ENCODE measurements around the gene LIMS4.
"Not testable (repeated sequence)": the region's sequence is repeated elsewhere in the genome, so short reads cannot be mapped to it uniquely, and the experiment has no call there.

Gene LIMS4

DNA sequence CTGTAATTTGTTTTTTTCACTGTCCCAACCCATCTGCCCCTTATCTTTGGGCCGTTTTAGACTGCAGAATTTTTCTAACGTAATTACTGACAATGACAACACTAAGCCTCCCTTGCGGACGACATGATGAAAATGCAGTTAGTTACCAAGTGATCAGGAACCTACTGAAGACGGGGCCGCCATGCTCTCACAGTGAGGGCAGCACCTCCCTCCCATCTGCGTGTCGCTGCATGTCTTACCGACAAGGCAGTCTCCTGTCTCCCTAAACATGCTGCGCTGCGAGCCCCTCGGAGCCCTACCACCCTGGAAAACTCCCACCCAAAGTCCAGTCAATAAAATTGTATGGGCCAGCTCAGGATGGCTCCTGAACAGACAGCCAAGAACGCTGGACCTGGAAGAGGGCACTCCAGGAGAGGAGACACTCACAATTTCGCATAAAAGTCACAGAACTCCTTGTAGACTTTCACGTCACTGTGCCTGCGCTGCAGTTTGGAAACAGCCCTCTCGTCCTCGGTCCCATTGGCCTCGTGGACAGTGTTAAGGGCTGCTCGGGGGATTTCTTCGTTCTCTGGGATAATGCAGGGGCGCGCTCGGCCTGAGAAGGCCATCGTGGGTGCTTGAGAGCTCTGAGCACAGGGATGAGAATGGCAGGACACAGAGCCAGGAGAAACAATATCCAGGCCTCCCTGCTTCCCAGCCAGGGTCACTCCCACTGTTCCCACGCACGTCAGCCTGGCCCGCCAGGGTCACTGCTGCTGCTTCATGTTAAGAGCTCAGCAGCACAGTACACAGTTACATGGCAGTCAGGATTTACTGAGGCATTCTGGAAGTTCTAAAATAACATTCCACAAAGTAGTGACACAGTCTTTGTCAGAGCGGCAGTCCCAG lies at the start of gene LIMS4:
LIMS4 (minus strand) TSS at position 646 of the 888 bp plus-strand sequence; CDS start at position 608, 38 bp downstream.
- not testable (repeated sequence) for DNase-seq (ENCODE audit: extremely low read depth, low read depth)

DNA sequence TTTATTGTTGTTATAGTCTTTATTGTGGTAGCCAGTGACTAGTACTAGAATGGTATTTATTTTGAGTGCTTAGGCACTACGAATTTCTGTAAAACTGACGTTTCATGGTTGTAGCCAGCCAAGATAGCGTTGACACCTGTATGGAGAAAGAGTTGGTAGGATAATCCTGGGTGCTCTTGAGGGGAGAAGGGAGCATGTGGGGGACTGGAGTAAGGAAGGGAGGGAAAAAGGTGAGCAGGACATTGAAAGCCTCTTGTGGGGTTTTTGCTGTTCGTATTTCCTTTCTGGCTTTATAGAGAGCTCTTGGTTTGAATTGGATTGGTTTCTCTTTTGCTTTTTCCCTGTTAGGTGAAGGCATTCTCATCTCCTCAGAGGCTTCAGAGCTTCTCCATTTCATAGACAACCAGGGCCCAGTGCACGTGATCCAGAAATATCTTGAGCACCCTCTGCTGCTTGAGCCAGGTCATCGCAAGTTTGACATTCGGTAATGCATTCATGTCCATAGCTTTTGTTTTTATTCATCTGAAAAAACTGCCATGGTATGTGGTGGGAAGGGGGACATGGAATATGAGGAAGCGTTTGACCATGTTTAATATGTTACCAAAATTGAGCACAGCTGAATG lies 27.2 kb upstream of the LIMS4 start:
- not testable (repeated sequence) for DNase-seq (ENCODE audit: extremely low read depth, low read depth)

DNA sequence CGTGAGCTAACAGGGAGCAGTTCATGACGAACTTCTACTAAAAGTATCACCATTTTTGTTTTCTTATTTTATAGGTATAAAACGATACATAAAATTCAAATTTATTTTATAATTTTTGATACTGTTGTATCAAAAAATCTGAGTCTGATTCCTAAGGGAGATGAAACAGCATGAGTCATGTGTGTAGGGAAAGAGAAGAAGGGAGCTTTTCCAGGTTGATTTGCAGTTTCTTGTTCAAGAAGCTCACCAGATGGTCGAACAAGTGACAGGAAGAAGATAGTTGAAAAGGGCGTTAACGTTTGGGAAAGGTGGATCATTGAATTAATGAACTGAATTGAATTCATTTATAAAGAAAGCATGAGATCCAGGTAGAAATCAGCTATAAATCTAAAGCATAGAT lies 23.4 kb upstream of the LIMS4 start:
- DNase-seq (ENCODE audit: extremely low read depth, low read depth), result not testable (repeated sequence)

GRCh38 chr2:110494488-110494887 lies 21.9 kb upstream of the LIMS4 start:
- DNase-seq (ENCODE audit: extremely low read depth, low read depth), result not testable (repeated sequence)

- not testable (repeated sequence) for DNase-seq (ENCODE audit: extremely low read depth, low read depth)
These were observed 16.4 kb upstream of the LIMS4 start for GRCh38 chr2:110488991-110489390.

DNA sequence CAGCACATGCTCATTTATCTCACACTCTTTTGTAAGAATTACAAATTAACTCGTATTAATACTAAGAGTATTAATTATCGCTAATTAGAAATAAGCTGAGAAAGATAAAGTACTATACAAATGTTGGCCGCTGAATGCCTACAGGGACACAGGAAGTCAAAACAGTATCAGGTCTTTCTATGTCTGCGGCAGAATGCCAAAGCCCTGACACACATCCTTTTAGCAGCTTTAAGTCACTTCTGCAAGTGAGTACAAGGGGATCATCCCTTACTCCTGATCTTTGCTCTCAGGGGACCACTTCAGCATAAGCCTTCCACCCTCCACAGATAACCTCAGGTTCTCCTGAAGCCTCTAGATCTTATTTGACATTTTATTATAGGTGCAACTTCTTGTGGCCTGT lies 10.1 kb upstream of the LIMS4 start:
- DNase-seq (ENCODE audit: extremely low read depth, low read depth), result not testable (repeated sequence)

- DNase-seq (ENCODE audit: extremely low read depth, low read depth), result not testable (repeated sequence)
These were observed 8.6 kb upstream of the LIMS4 start for GRCh38 chr2:110481200-110481599.

- not testable (repeated sequence) for DNase-seq (ENCODE audit: extremely low read depth, low read depth)
These were observed 7.5 kb upstream of the LIMS4 start for GRCh38 chr2:110480084-110480483.

DNA sequence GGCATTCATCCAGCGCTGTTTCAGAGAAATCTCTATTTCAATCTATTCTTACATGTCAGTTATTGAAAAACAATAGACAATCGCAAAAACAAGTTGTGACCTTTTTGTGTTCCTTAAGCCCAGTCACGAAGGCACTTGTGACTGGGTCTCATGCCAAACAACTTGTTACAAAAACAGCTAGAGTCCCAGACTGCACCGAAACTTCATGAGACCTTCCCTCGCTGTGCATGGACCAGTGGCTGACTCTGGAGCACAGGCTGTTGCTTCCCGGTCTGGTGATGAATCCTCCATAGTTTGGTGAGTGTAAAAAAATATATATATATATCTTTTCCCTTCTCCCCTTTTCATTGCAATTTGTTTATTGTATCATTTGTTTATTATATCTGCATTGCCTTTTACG lies 4.8 kb upstream of the LIMS4 start:
- DNase-seq (ENCODE audit: extremely low read depth, low read depth), result not testable (repeated sequence)

DNA sequence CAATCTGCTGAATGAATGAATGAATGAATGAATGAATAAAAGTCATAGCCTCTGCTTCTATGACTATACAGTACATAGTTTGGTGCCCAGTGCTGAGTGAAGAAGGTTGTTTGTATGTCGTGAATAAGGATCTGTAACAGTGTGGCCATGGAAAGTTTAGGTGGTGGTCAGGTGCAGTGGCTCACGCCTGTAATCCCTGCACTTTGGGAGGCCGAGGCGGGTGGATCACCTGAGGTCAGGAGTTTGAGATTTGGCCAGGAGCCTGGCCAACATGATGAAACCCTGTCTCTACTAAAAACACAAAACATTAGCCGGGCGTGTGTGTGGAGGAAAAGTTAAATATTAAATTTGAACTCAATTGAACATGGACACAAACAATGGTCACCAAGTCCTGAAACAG lies 4.3 kb upstream of the LIMS4 start:
- DNase-seq (ENCODE audit: extremely low read depth, low read depth), result not testable (repeated sequence)

- not testable (repeated sequence) for DNase-seq (ENCODE audit: extremely low read depth, low read depth)
These were observed 3.2 kb upstream of the LIMS4 start for GRCh38 chr2:110475627-110476359.

DNA sequence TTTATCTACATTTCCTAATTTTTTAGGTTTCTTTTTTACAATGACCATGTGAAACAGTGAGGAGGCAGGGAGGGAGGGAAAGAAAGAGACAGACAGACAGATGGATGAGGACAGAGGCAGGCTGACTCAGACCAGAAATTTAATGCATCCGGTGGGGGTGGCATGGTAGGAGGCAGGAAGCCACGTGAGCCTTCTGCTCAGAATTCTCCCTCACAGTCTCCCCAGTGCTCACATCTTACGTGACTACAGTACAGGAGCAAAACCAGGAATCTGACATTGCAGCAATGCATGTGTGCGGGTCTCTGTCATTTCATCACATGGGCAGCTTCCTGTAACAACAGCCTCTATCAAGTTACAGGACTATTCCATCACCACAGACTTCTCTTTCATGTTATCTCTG lies 2.3 kb upstream of the LIMS4 start:
- DNase-seq (ENCODE audit: extremely low read depth, low read depth), result not testable (repeated sequence)

- DNase-seq (ENCODE audit: extremely low read depth, low read depth), result not testable (repeated sequence)
These were observed 393 bp upstream of the LIMS4 start for GRCh38 chr2:110473059-110473358.

- not testable (repeated sequence) for DNase-seq (ENCODE audit: extremely low read depth, low read depth)
These were observed 3.7 kb downstream of the LIMS4 start for GRCh38 chr2:110468921-110469320.

GRCh38 chr2:110465312-110465711 lies 7.3 kb downstream of the LIMS4 start:
- not testable (repeated sequence) for DNase-seq (ENCODE audit: extremely low read depth, low read depth)

DNA sequence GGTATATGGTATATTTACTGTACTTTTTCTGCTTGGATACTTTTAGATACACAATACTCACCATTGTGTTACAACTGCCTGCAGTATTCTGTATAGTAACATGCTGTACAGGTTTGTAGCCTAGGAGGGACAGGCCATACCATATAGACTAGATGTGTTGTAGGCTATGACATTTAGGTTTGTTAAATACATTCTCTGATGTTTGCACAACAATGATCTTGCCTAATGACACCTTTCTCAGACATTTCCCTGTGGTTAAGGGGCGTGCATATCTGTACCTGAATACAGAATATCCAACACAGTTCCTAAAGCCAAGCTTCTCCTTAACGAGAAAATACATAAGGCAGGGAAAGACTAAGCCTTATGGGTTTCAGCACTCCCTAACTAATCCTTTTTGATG lies 10.2 kb downstream of the LIMS4 start:
- DNase-seq (ENCODE audit: extremely low read depth, low read depth), result not testable (repeated sequence)

DNA sequence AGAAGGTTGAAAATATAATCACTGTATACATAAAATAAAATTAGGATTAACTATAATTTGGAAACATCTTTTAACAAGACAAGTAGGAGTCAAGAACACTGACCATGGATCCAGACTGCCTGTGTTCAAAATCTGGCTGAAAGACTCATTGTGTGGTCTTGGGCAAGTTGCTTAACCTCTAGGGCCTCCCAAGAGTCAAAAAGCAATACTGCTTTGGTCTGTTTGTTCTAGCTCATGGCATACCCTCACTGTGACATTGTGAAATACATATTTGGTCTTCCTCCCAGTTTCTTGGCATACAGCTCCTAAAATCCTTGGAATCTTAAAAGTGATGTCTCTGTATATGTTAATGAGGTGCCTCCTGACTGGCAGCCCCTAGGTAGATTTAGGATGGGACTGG lies 12.3 kb downstream of the LIMS4 start:
- not testable (repeated sequence) for DNase-seq (ENCODE audit: extremely low read depth, low read depth)

GRCh38 chr2:110457214-110457590 lies 15.4 kb downstream of the LIMS4 start:
- not testable (repeated sequence) for DNase-seq (ENCODE audit: extremely low read depth, low read depth)

- DNase-seq (ENCODE audit: extremely low read depth, low read depth), result not testable (repeated sequence)
These were observed 16.1 kb downstream of the LIMS4 start for GRCh38 chr2:110456291-110457213.

DNA sequence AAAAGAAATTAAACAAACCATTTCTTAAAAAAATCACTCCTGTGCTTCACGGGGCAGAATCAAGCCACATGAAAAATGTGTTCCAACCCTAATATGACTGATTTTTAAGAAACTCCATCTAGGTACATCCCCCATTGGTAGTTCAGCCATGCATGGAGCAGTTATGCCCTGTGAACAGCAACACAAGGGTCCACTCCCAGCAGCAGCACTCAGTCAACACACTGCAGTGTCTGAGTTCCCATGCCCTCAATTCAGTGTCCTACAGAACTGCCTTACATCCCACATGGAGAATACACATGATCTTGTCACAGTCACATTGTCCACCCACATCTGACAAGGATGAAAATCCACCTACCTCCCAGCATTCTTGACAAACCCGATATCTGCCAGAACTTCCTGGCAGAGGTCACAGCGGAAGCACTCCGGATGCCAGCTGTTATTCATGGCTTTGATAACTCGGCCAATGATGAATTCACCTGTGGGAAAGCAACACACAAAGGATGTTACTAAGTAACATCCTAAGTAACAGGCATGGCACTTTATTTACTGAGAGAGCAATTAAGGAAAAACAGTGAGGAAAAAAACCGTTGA lies 17.4 kb downstream of the LIMS4 start:
- DNase-seq (ENCODE audit: extremely low read depth, low read depth), result not testable (repeated sequence)

Measured in AG09319 (cell line).